HCT116 (cell line): ENCODE measurements around the gene CNTNAP2. TPM values are rescaled to one million over a fixed set of nuclear protein-coding genes. Genes with fewer than 3 reads are reported as not detected.

Experiments used
- ATAC-seq: fragments of 200-7000 bp; cut with Tn5 transposase; 2 replicates; pipeline ENCODE4 v1.9.1; 2020; ENCODE audit warnings: mild to moderate bottlenecking, moderate library complexity
- BruUV-seq: library from RNA; stranded (reverse); fragments of 400-500 nt; replicated peaks from 2 replicates; lab custom pipeline; 2021; lab: Mats Ljungman, UMichigan
- CTCF ChIA-PET: fragments of 300-600 bp; sonication (Branson Sonifier 250); formaldehyde crosslinking; loops from one replicate; lab custom pipeline; 2021; ENCODE audit warnings: antibody characterized with exemption; lab: Charles Lee
- POLR2A ChIA-PET: fragments of 300-600, 350-600 bp; sonication (Branson Sonifier 250); formaldehyde crosslinking; loops from one replicate; lab custom pipeline; 2021; ENCODE audit warnings: antibody characterized with exemption; lab: Charles Lee
- RAD21 ChIA-PET, 2 experiments: fragments of 300-600 bp; sonication (Branson Sonifier 250); formaldehyde crosslinking; loops; one replicate each; lab custom pipeline; 2023; ENCODE audit warnings: low total read pairs in 2 of 2; ENCODE audit not compliant: uncharacterized antibody in 2 of 2, unreplicated experiment in 2 of 2, low non-redundant PET in 1 of 2; lab: Charles Lee
- DNase-seq: peaks from one replicate; pipeline ENCODE4 v3.0.0-alpha.2; 2010; ENCODE audit warnings: low read depth, low spot score
- H2AFZ ChIP-seq: fragments of 200-600 bp; shearing (Covaris generic), sonication (generic); 2 replicates; pipeline ENCODE4 v1.6.1; 2017; ENCODE audit warnings: low read depth, mixed run types, mixed read lengths, antibody characterized with exemption, low read length; ENCODE audit not compliant: poor library complexity, severe bottlenecking
- H3K27ac ChIP-seq: 2 replicates; pipeline ENCODE4 v1.5.1; 2012; ENCODE audit warnings: low read depth, low read length
- H3K27me3 ChIP-seq: fragments of 200-600 bp; sonication (generic); 2 replicates; pipeline ENCODE4 v1.6.1; 2016; ENCODE audit warnings: mixed run types, low read length, mixed read lengths; ENCODE audit not compliant: insufficient read depth
- H3K36me3 ChIP-seq, 2 experiments: fragments of 200-500 bp in 1 of 2; fragments of 200-600 bp in 1 of 2; sonication (Bioruptor generic) in 1 of 2; sonication (generic) in 1 of 2; 2 replicates each; pipeline versions ENCODE4 v1.5.1 to v1.6.1; 2014 to 2016; ENCODE audit warnings: low read length in 2 of 2, inconsistent platforms in 1 of 2, mixed read lengths in 1 of 2, mixed run types in 1 of 2; ENCODE audit not compliant: insufficient read depth in 2 of 2, control insufficient read depth in 1 of 2
- H3K4me1 ChIP-seq, 2 experiments: fragments of 200-600 bp in 1 of 2; sonication (generic) in 1 of 2; 2 replicates each; pipeline versions ENCODE4 v1.5.1 to v1.6.1; 2012 to 2017; ENCODE audit warnings: low read length in 2 of 2, inconsistent platforms in 1 of 2, mild to moderate bottlenecking in 1 of 2, mixed read lengths in 1 of 2, mixed run types in 1 of 2, moderate library complexity in 1 of 2; ENCODE audit not compliant: insufficient read depth in 2 of 2, control insufficient read depth in 1 of 2
- H3K4me2 ChIP-seq: fragments of 200-600 bp; sonication (generic); 2 replicates; pipeline ENCODE4 v1.6.1; 2017; ENCODE audit warnings: mixed run types, low read length, mixed read lengths
- H3K4me3 ChIP-seq, 2 experiments: fragments of 200-600 bp in 1 of 2; sonication (generic) in 1 of 2; replicated peaks in 1 of 2; 2 replicates each; pipeline ENCODE4 v1.5.1; 2011 to 2016; ENCODE audit warnings: low read length in 2 of 2, control low read depth in 1 of 2, low read depth in 1 of 2, mild to moderate bottlenecking in 1 of 2, mixed read lengths in 1 of 2, mixed run types in 1 of 2
- H3K79me2 ChIP-seq: fragments of 200-600 bp; sonication (generic); 2 replicates; pipeline ENCODE4 v1.6.1; 2017; ENCODE audit warnings: mild to moderate bottlenecking, mixed run types, low read length, moderate library complexity, mixed read lengths; ENCODE audit not compliant: insufficient read depth
- H3K9ac ChIP-seq: fragments of 200-600 bp; sonication (generic); 2 replicates; pipeline ENCODE4 v1.6.1; 2016; ENCODE audit warnings: low read length, mixed read lengths
- H3K9me2 ChIP-seq: fragments of 200-600 bp; sonication (generic), shearing (Covaris generic); 2 replicates; pipeline ENCODE4 v1.6.1; 2017; ENCODE audit warnings: mixed run types, mild to moderate bottlenecking, moderate library complexity; ENCODE audit not compliant: insufficient read depth
- H3K9me3 ChIP-seq, 2 experiments: fragments of 200-500 bp in 1 of 2; fragments of 200-600 bp in 1 of 2; sonication (Bioruptor generic) in 1 of 2; sonication (generic) in 1 of 2; 2 replicates each; pipeline ENCODE4 v1.6.1; 2014 to 2017; ENCODE audit warnings: low read length in 2 of 2, mixed read lengths in 2 of 2, inconsistent platforms in 1 of 2, low read depth in 1 of 2, mild to moderate bottlenecking in 1 of 2, mixed run types in 1 of 2, moderate library complexity in 1 of 2; ENCODE audit not compliant: control insufficient read depth in 1 of 2, insufficient read depth in 1 of 2
- H4K20me1 ChIP-seq: fragments of 200-600 bp; sonication (generic), shearing (Covaris generic); 2 replicates; pipeline ENCODE4 v1.6.1; 2017; ENCODE audit warnings: mixed run types, mild to moderate bottlenecking, moderate library complexity; ENCODE audit not compliant: insufficient read depth
- CEBPB ChIP-seq: IDR thresholded peaks from 2 replicates; pipeline ENCODE4 v1.6.1; 2012; ENCODE audit warnings: low read depth
- ELF1 ChIP-seq: IDR thresholded peaks from 2 replicates; pipeline ENCODE4 v1.6.1; 2012; ENCODE audit warnings: low read depth, borderline replicate concordance
- EZH2 ChIP-seq: fragments of 200-600 bp; sonication (generic); IDR thresholded peaks from 2 replicates; pipeline ENCODE4 v1.6.1; 2017; ENCODE audit warnings: antibody characterized with exemption, mixed run types
- EZH2phosphoT487 ChIP-seq: fragments of 200-600 bp; IDR thresholded peaks from 2 replicates; pipeline ENCODE4 v1.6.1; 2018; ENCODE audit warnings: antibody characterized with exemption, borderline replicate concordance
- POLR2AphosphoS5 ChIP-seq: IDR thresholded peaks from 2 replicates; pipeline ENCODE4 v1.6.1; 2011; ENCODE audit warnings: mild to moderate bottlenecking, low read depth, low read length, moderate library complexity
- SIN3A ChIP-seq: IDR thresholded peaks from 2 replicates; pipeline ENCODE4 v1.6.1; 2012; ENCODE audit warnings: low read depth
- TCF7L2 ChIP-seq: IDR thresholded peaks from 2 replicates; pipeline ENCODE4 v1.7.0; 2011; ENCODE audit warnings: borderline replicate concordance, inconsistent platforms; ENCODE audit not compliant: insufficient read depth, insufficient read length; ENCODE audit errors: extremely low read depth
- intact Hi-C: fragments of 100-400 bp; cut with micrococcal nuclease; formaldehyde crosslinking; loops from 2 replicates; pipeline ENCODE4 v1.10.0; 2022
- total RNA-seq: library from RNA; stranded (reverse); gene quantifications from one replicate; pipeline ENCODE4 v1.2.1, GENCODE V29; 2021; ENCODE audit not compliant: unreplicated experiment
- TF ChIP-seq, protein P1 (sequence below), 3 experiments: fragments of 200-600 bp in 1 of 3; sonication (generic) in 1 of 3; IDR thresholded peaks in 2 of 3; conservative IDR thresholded peaks in 1 of 3; 2 replicates each; pipeline ENCODE4 v1.5.1; 2012 to 2017; ENCODE audit warnings: low read depth in 2 of 3, low read length in 2 of 3, antibody characterized with exemption in 1 of 3, borderline replicate concordance in 1 of 3, control low read depth in 1 of 3, mild to moderate bottlenecking in 1 of 3, mixed read lengths in 1 of 3, mixed run types in 1 of 3, moderate library complexity in 1 of 3; ENCODE audit not compliant: insufficient read depth in 1 of 3
- TF ChIP-seq, protein P2 (sequence below): IDR thresholded peaks from 2 replicates; pipeline ENCODE4 v1.6.1; 2012
- TF ChIP-seq, protein P3 (sequence below): IDR thresholded peaks from 2 replicates; pipeline ENCODE4 v1.6.1; 2012; ENCODE audit warnings: low read depth

CNTNAP2 gene
- total RNA-seq, 1 experiment from 2014 or later, result 0.37 TPM

DNA sequence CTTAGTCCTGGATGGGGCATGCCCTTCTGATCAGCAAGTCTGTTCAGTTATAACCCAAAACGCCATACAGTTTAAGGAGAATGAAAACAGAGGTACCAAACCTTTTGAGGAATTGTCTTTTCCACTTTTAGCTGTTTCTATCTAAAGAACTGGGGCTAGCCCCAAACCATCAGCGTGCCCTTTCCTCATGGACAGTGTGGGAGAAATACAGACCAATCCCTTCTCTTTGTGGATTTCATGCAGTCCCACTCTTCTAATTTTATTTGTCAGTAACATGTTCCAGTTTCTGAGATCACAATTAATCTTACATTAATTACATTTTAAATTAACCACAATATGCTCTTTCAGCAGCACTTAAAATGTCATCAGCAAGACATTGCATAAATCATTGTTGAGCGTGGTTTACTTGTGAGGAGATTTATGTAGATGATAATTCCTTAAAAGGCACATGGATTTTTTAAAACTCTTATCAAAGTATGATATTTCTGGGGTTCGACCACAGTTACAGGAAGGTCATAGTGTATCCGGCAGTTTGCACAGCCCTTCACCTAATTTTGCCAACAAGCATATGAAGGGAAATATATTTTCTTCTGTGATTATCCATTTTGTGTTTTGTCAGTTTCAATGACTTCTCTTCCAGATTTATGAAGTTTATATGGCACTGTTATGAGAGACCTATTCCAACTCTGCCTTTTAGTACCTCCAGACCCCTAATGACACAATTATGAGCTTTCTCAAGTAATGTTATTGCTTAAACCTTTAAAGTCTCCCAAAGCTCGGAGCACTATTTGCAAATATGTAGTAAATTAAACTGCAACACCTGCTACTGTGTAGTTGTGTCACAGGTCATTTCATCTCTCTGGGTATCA is 1605.6 kb downstream of the CNTNAP2 start (continued):
- TF ChIP-seq, protein P1, sequence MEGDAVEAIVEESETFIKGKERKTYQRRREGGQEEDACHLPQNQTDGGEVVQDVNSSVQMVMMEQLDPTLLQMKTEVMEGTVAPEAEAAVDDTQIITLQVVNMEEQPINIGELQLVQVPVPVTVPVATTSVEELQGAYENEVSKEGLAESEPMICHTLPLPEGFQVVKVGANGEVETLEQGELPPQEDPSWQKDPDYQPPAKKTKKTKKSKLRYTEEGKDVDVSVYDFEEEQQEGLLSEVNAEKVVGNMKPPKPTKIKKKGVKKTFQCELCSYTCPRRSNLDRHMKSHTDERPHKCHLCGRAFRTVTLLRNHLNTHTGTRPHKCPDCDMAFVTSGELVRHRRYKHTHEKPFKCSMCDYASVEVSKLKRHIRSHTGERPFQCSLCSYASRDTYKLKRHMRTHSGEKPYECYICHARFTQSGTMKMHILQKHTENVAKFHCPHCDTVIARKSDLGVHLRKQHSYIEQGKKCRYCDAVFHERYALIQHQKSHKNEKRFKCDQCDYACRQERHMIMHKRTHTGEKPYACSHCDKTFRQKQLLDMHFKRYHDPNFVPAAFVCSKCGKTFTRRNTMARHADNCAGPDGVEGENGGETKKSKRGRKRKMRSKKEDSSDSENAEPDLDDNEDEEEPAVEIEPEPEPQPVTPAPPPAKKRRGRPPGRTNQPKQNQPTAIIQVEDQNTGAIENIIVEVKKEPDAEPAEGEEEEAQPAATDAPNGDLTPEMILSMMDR (IDR thresholded peaks at IDR 0.05 in 2 of 3, conservative IDR thresholded peaks at IDR 0.05 in 1 of 3; ENCODE audit: borderline replicate concordance in 1 of 3, insufficient read depth in 1 of 3, low read depth in 2 of 3, low read length in 2 of 3), result no peak

DNA sequence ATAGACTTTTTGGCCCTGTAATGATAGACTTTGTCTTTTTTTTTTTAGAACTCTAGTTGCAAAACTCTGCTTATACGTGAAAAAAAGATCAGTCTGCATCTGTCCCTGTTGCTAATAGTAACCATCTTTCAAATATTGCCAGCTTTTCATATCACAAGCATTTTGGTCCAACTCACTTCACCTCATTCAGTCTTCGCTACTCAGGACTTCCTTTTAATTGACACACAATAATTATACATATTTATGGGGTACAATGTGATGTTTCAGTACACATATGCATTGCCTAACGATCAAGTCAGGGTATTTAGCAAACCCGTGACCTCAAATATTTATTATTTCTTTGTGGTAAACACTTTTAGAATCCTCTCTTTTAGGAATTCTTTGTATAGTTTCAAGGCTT is 1606.9 kb downstream of the CNTNAP2 start:
- intact Hi-C loops, result no loop called here
- no peak overlapping the region for H3K4me2 ChIP-seq

More for the DNA sequence above, 1606.9 kb downstream of the CNTNAP2 start:
- ChIA-PET CTCF (no interaction called here), RAD21 (no interaction called here), POLR2A (no interaction called here)
- H2AFZ ChIP-seq, result no peak overlapping the region
- H3K9me3 ChIP-seq, result peaks cover 7 to 19% of the 10 kb centered on the region in 2 experiments; a peak in 2 of 4 replicates
- H3K9me2 ChIP-seq, result no peaks in the 10 kb centered on the region
- ATAC-seq (no peak), DNase-seq (no peak)
- no peaks in the 10 kb centered on the region for H3K27me3 ChIP-seq
- H3K4me3 ChIP-seq, result no peak overlapping the region
- BruUV-seq, result no TSS peak
- H3K4me1 ChIP-seq, result no peaks in the 10 kb centered on the region
- H3K36me3 ChIP-seq, result no peaks in the 10 kb centered on the region
- H3K9ac ChIP-seq, result no peak overlapping the region
- TF ChIP-seq POLR2AphosphoS5, result no peak
- no peak for TF ChIP-seq EZH2
- TF ChIP-seq, protein P2, sequence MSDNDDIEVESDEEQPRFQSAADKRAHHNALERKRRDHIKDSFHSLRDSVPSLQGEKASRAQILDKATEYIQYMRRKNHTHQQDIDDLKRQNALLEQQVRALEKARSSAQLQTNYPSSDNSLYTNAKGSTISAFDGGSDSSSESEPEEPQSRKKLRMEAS, result no peak
- no peak for TF ChIP-seq ELF1
- TF ChIP-seq, protein P3, sequence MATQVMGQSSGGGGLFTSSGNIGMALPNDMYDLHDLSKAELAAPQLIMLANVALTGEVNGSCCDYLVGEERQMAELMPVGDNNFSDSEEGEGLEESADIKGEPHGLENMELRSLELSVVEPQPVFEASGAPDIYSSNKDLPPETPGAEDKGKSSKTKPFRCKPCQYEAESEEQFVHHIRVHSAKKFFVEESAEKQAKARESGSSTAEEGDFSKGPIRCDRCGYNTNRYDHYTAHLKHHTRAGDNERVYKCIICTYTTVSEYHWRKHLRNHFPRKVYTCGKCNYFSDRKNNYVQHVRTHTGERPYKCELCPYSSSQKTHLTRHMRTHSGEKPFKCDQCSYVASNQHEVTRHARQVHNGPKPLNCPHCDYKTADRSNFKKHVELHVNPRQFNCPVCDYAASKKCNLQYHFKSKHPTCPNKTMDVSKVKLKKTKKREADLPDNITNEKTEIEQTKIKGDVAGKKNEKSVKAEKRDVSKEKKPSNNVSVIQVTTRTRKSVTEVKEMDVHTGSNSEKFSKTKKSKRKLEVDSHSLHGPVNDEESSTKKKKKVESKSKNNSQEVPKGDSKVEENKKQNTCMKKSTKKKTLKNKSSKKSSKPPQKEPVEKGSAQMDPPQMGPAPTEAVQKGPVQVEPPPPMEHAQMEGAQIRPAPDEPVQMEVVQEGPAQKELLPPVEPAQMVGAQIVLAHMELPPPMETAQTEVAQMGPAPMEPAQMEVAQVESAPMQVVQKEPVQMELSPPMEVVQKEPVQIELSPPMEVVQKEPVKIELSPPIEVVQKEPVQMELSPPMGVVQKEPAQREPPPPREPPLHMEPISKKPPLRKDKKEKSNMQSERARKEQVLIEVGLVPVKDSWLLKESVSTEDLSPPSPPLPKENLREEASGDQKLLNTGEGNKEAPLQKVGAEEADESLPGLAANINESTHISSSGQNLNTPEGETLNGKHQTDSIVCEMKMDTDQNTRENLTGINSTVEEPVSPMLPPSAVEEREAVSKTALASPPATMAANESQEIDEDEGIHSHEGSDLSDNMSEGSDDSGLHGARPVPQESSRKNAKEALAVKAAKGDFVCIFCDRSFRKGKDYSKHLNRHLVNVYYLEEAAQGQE, result no peak
- TF ChIP-seq EZH2phosphoT487, result no peak
- TF ChIP-seq, protein P1 (IDR thresholded peaks at IDR 0.05 in 2 of 3, conservative IDR thresholded peaks at IDR 0.05 in 1 of 3; ENCODE audit: borderline replicate concordance in 1 of 3, insufficient read depth in 1 of 3, low read depth in 2 of 3, low read length in 2 of 3), result no peak
- TF ChIP-seq CEBPB, result no peak
- TF ChIP-seq TCF7L2, result no peak
- TF ChIP-seq SIN3A, result no peak
- H3K27ac ChIP-seq, result no peak overlapping the region
- H4K20me1 ChIP-seq, result no peaks in the 10 kb centered on the region
- H3K79me2 ChIP-seq, result no peaks in the 10 kb centered on the region
